ENCODE data around the gene YY1.
A peak's percentile ranks its signal among the peaks of the same experiment; 100 is the strongest.

The YY1 gene

DNA sequence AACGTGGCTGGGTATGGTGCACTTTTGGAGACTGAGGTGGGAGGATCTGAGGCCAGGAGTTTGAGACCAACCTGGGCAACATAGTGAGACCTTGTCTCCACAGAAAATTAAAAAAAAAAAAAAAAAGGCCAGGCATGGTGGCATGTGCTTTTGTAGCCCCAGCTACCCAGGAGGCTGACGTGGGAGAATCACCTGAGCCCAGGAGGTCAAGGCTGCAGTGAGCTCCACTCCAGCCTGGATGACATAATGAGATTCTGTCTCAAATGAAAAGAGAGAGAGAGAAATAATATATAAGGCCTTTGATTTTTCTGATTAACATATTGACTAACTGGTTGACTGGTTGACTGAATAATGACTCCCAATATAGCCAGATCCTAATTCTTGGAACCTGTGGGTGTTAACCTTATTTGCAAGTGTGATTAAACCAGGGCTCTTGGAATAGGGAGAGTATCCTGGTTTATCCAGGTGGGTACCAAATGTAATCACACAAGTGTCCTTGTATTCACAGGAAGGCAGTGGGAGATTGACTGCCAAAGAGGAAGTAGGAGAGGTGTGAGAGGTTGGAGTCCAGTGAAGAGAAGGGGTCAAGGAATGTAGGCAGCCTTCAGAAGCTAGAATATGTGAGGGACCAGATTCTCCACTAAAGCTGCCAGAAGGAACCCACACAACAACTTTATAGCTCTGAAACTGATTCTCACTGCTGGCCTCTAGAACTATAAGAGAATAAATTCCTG lies 12.0 kb downstream of the YY1 start:
- no peak for DNase-seq (ENCODE audit: low read depth in 2 of 2)
- no peak overlapping the region for H3K4me3 ChIP-seq (replicated peaks in 1 of 2; ENCODE audit: low read depth in 2 of 2, low read length in 2 of 2)
- TF ChIP-seq, protein P1, sequence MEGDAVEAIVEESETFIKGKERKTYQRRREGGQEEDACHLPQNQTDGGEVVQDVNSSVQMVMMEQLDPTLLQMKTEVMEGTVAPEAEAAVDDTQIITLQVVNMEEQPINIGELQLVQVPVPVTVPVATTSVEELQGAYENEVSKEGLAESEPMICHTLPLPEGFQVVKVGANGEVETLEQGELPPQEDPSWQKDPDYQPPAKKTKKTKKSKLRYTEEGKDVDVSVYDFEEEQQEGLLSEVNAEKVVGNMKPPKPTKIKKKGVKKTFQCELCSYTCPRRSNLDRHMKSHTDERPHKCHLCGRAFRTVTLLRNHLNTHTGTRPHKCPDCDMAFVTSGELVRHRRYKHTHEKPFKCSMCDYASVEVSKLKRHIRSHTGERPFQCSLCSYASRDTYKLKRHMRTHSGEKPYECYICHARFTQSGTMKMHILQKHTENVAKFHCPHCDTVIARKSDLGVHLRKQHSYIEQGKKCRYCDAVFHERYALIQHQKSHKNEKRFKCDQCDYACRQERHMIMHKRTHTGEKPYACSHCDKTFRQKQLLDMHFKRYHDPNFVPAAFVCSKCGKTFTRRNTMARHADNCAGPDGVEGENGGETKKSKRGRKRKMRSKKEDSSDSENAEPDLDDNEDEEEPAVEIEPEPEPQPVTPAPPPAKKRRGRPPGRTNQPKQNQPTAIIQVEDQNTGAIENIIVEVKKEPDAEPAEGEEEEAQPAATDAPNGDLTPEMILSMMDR (IDR thresholded peaks at IDR 0.05; ENCODE audit: low read depth, low read length), result no peak

DNA sequence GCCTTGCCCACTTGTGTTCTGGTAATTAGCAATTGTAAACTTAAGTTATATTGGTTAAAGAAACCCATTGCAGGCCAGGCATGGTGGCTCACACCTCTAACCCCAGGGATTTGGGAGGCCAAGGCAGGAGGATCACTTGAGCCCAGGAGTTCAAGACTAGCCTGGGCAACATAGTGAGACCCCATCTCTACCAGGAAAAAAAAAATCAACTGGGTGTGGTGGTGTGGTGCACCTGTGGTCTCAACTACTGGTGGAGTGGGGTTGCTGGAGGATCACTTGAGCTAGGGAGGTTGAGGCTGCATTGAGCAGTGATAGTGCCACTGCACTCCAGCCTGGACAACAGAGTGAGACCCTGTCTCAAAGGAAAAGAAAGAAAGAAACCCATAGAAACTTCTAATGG lies 13.7 kb downstream of the YY1 start:
- no peak overlapping the region for H3K4me3 ChIP-seq (replicated peaks in 1 of 2; ENCODE audit: low read depth in 2 of 2, low read length in 2 of 2)
- TF ChIP-seq, protein P1 (IDR thresholded peaks at IDR 0.05; ENCODE audit: low read depth, low read length), result no peak
- no peak for DNase-seq (ENCODE audit: low read depth in 2 of 2)

DNA sequence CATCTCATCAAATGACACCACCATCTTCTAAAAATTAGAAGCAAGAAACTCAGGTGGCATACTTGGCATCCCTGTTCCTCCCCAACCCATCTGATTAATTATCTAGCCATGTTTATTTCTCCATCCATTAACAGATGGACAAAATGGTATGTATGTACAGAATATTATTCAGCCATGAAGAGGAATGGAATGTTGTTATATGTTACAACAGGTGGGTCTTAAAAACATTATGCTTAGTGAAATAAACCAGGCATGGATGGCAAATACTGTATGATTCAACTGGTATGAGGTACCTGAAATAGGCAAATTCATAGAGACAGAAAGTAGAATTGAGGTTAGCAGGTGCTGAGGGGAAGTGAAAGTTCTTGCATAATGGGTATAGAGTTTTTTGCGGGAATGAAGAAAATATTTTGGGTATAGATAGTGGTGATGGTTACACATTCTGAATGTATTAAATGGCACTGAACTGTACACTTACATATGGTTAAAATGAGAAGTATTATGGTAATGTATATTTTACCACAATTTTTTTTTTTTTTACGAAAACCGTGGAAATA lies 17.5 kb downstream of the YY1 start:
- no peak overlapping the region for H3K4me3 ChIP-seq (replicated peaks in 1 of 2; ENCODE audit: low read depth in 2 of 2, low read length in 2 of 2)
- TF ChIP-seq, protein P1 (IDR thresholded peaks at IDR 0.05; ENCODE audit: low read depth, low read length), result no peak
- DNase-seq (ENCODE audit: low read depth in 2 of 2), result no peak

DNA sequence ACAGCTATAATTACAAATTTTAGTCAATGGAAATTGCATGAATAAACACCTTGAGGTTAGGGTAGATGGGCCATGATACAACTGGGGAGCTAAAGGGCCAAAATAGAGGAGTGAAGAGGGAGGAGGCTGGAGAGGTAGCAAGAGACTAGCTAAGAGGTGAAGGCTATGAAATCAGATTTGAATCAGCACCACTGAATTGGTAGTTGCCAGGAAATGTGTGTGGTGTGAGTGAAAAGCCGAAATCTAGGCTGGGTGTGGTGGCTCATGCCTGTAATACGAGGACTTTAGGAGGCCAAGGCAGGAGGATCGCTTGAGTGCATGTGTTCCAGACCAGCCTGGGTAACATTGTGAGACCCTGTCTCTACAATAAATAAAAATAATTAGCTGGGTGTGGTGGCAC lies 22.7 kb downstream of the YY1 start:
- TF ChIP-seq, protein P1 (IDR thresholded peaks at IDR 0.05; ENCODE audit: low read depth, low read length), result no peak
- no peak overlapping the region for H3K4me3 ChIP-seq (replicated peaks in 1 of 2; ENCODE audit: low read depth in 2 of 2, low read length in 2 of 2)
- no peak for DNase-seq (ENCODE audit: low read depth in 2 of 2)

DNA sequence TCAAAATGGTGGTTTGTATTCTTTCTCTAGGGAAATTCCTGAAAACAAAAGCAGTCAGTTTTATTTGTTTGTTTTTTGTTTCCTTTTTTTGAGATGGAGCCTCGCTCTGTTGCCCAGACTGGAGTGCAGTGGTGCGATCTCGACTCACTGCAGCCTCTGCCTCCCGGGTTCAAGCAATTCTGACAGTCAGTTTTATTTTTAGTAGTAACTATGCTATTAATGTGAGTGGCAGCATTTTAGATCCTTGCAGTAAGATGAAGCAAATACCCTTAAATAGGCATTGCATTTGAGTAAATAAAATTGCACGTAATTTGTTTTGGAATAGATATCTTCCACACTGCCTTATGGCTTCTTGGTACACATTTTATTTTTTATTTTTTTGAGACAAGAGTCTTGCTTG lies 23.6 kb downstream of the YY1 start:
- no peak overlapping the region for H3K4me3 ChIP-seq (replicated peaks in 1 of 2; ENCODE audit: low read depth in 2 of 2, low read length in 2 of 2)
- TF ChIP-seq, protein P1 (IDR thresholded peaks at IDR 0.05; ENCODE audit: low read depth, low read length), result no peak
- DNase-seq (ENCODE audit: low read depth in 2 of 2), result no peak

DNA sequence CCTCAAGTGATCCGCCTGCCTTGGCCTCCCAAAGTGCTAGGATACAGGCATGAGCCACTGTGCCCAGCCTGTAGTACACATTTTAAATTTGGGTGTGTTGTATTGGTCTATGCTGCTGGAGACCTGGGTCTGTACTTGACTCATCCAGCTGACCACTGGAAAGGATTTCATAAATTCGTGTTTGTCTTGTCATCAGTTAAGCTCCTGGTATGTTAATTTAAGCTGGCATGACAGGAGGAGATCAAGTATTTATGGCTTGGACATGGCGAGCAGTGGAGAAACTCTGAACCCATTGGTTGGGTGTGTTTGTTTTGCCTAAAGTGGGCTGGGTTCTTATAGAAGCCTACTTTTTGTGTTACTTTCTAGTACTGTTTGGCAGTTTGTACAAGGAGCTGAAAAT lies 24.2 kb downstream of the YY1 start:
- TF ChIP-seq, protein P1 (IDR thresholded peaks at IDR 0.05; ENCODE audit: low read depth, low read length), result no peak
- DNase-seq (ENCODE audit: low read depth in 2 of 2), result peak in 1 of 2 donors; percentile 46
- H3K4me3 ChIP-seq (replicated peaks in 1 of 2; ENCODE audit: low read depth in 2 of 2, low read length in 2 of 2), result no peak overlapping the region

Data from cardiac fibroblast (primary cell).